22Rv1 (cell line): Measurements from ENCODE around the gene FKBP7.

Experiments used
- ZFX ChIP-seq: fragments of 450-650 bp; IDR thresholded peaks from 2 replicates; pipeline ENCODE4 v1.6.1; 2017; ENCODE audit warnings: antibody characterized with exemption, borderline replicate concordance
- TF ChIP-seq, protein P1 (sequence below): fragments of 450-650 bp; IDR thresholded peaks from 2 replicates; pipeline ENCODE4 v1.5.1; 2017; ENCODE audit warnings: mild to moderate bottlenecking

- TF ChIP-seq, protein P1, sequence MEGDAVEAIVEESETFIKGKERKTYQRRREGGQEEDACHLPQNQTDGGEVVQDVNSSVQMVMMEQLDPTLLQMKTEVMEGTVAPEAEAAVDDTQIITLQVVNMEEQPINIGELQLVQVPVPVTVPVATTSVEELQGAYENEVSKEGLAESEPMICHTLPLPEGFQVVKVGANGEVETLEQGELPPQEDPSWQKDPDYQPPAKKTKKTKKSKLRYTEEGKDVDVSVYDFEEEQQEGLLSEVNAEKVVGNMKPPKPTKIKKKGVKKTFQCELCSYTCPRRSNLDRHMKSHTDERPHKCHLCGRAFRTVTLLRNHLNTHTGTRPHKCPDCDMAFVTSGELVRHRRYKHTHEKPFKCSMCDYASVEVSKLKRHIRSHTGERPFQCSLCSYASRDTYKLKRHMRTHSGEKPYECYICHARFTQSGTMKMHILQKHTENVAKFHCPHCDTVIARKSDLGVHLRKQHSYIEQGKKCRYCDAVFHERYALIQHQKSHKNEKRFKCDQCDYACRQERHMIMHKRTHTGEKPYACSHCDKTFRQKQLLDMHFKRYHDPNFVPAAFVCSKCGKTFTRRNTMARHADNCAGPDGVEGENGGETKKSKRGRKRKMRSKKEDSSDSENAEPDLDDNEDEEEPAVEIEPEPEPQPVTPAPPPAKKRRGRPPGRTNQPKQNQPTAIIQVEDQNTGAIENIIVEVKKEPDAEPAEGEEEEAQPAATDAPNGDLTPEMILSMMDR, result no peak
- no peak for TF ChIP-seq ZFX
Observed at GRCh38 chr2:178418426-178418825, 60.0 kb downstream of the FKBP7 start.
